ENCODE results near the gene PGAP3. TPM values are rescaled to one million over a fixed set of nuclear protein-coding genes. Genes with fewer than 3 reads are reported as not detected.

The PGAP3 gene
- total and polyA plus RNA-seq, 2 donors from 2014 or later = 33.8 to 48.5 TPM

DNA sequence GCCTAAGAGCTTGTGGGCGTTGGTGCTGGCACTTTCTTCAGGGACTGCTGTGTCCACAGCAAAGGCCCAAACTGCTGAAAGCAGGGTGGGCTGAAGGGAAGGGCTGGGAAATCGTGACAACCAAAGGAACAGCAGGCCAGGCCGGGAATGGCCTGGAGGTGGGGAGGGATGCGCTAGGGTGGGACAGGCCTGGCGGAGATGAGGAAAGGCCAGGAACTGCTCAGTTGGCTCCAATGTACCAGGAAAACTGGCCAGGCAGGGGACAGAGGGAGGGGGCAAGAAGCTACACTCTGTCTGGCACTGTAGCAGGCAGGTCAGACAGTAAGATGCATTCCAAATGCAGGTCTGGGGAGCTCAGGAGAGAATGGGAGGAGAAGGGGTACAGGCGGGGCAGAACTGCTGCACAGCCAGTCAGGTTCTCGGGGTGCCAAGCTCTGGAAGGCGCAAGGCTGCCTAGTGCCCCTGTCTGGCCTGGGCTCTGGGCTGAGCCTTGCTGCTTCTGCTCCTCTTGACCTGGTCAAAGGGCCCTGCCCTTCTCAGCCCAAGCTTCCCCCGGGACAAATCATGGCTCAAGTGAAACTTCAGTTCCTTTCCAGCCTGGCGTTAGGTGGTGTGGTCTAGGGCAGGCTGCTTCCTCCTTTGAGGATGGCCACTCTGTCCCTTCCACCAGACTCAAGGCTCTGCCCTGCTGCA, 12.3 kb downstream of the PGAP3 start:
- no peaks in the 10 kb centered on the region for H3K27me3 ChIP-seq (ENCODE audit: control insufficient read depth, insufficient read depth, low read length)
- H3K4me3 ChIP-seq (ENCODE audit: low read length in 3 of 3) = no peak overlapping the region
- intact Hi-C loops (cut with DNase I) = no loop called here
- H3K9me3 ChIP-seq (ENCODE audit: control insufficient read depth in 2 of 3, insufficient read depth in 1 of 3, low read length in 3 of 3) = no peaks in the 10 kb centered on the region
- H3K27ac ChIP-seq (ENCODE audit: low read depth in 2 of 2, low read length in 2 of 2) = peak overlapping the region; percentile 58 to 84
- H3K9ac ChIP-seq (ENCODE audit: low read length in 3 of 3) = peak overlapping the region in 1 of 3 donors; percentile 77
- peak in 1 of 5 donors; percentile 43 for DNase-seq
- TF ChIP-seq, protein P1, sequence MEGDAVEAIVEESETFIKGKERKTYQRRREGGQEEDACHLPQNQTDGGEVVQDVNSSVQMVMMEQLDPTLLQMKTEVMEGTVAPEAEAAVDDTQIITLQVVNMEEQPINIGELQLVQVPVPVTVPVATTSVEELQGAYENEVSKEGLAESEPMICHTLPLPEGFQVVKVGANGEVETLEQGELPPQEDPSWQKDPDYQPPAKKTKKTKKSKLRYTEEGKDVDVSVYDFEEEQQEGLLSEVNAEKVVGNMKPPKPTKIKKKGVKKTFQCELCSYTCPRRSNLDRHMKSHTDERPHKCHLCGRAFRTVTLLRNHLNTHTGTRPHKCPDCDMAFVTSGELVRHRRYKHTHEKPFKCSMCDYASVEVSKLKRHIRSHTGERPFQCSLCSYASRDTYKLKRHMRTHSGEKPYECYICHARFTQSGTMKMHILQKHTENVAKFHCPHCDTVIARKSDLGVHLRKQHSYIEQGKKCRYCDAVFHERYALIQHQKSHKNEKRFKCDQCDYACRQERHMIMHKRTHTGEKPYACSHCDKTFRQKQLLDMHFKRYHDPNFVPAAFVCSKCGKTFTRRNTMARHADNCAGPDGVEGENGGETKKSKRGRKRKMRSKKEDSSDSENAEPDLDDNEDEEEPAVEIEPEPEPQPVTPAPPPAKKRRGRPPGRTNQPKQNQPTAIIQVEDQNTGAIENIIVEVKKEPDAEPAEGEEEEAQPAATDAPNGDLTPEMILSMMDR (IDR thresholded peaks at IDR 0.05; ENCODE audit: borderline replicate concordance, extremely low read depth, insufficient read depth) = no peak
- peaks cover 0 to 2% (median 0%) of the 10 kb centered on the region in 3 donors for H3K36me3 ChIP-seq (ENCODE audit: control insufficient read depth in 2 of 3, insufficient read depth in 3 of 3, low read length in 3 of 3)
- H3K4me1 ChIP-seq (ENCODE audit: control insufficient read depth in 2 of 3, insufficient read depth in 2 of 3, low read depth in 1 of 3, low read length in 3 of 3) = peaks cover 0 to 58% (median 32%) of the 10 kb centered on the region in 3 donors
- FAIRE-seq = no peak

DNA sequence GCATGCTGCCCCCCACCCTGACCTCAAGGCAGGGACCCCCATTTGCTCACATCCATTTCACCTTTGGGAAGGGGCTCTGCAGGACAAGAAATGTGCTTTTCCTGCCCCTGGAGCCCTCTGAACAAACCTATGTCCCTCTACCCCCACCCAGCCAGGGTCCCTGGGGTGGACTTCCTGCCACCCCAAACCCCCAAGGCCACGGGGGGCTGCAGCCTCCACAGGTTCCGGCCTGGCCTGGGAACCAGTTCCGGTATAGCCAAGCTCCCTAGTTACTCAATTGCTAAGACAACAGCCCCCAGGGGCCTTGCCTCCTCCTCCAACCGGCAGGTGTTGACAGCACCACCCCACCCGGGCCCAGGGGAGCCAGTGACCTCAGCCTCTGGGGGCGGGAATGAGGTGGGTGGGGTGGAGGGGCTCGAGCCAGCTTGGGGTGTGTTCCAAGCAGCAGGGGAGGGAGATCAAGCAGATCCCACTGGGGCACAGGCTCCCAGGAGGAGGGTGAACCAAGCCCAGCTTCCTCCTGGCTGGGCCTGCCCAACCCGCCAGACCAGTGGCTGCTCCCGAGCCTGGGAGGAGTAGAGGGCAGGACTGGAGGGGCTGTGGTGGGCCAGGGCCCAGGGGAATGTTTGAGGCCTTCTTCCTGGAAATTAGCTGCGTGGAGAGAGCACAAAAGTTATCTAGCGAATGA, 13.0 kb downstream of the PGAP3 start:
- peaks cover 0 to 57% (median 32%) of the 10 kb centered on the region in 3 donors for H3K4me1 ChIP-seq (ENCODE audit: control insufficient read depth in 2 of 3, insufficient read depth in 2 of 3, low read depth in 1 of 3, low read length in 3 of 3)
- H3K9ac ChIP-seq (ENCODE audit: low read length in 3 of 3) = peak overlapping the region in 1 of 3 donors; percentile 77
- H3K9me3 ChIP-seq (ENCODE audit: control insufficient read depth in 2 of 3, insufficient read depth in 1 of 3, low read length in 3 of 3) = no peaks in the 10 kb centered on the region
- no peak for FAIRE-seq
- H3K36me3 ChIP-seq (ENCODE audit: control insufficient read depth in 2 of 3, insufficient read depth in 3 of 3, low read length in 3 of 3) = no peaks in the 10 kb centered on the region
- peak overlapping the region; percentile 58 to 84 for H3K27ac ChIP-seq (ENCODE audit: low read depth in 2 of 2, low read length in 2 of 2)
- intact Hi-C loops (cut with DNase I) = no loop called here
- DNase-seq = peak; percentile 82 to 95 (median 86)
- H3K27me3 ChIP-seq (ENCODE audit: control insufficient read depth, insufficient read depth, low read length) = no peaks in the 10 kb centered on the region
- no peak overlapping the region for H3K4me3 ChIP-seq (ENCODE audit: low read length in 3 of 3)
- TF ChIP-seq, protein P1 (IDR thresholded peaks at IDR 0.05; ENCODE audit: borderline replicate concordance, extremely low read depth, insufficient read depth) = no peak

DNA sequence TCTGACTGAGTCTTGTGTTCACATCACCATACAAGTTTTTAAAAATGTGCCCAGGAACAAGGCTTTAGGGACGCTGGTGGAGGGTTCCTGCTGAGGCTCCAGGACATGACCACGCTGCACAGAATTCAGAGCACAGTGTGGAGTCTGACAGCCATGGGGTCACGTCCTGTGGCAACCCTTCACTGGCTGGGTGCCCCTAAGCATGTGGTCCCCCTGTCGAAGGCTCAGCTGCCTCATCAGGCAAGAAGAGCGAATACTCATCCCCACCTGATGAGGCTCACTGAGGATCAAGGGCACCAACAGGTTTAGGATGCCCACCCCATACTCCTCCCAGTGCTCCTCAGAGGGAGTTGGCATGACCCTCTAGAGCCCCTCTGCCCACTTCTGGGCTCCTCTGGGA, 13.7 kb downstream of the PGAP3 start:
- Histone ChIP-seq H3K4me1 (ENCODE audit: control insufficient read depth in 2 of 3, insufficient read depth in 2 of 3, low read depth in 1 of 3, low read length in 3 of 3) (peaks cover 0 to 51% (median 25%) of the 10 kb centered on the region in 3 donors), H3K9me3 (ENCODE audit: control insufficient read depth in 2 of 3, insufficient read depth in 1 of 3, low read length in 3 of 3) (no peaks in the 10 kb centered on the region), H3K27me3 (ENCODE audit: control insufficient read depth, insufficient read depth, low read length) (no peaks in the 10 kb centered on the region), H3K4me3 (ENCODE audit: low read length in 3 of 3) (no peak overlapping the region), H3K27ac (ENCODE audit: low read depth in 2 of 2, low read length in 2 of 2) (peak overlapping the region; percentile 58 to 78), H3K9ac (ENCODE audit: low read length in 3 of 3) (no peak overlapping the region), H3K36me3 (ENCODE audit: control insufficient read depth in 2 of 3, insufficient read depth in 3 of 3, low read length in 3 of 3) (no peaks in the 10 kb centered on the region)
- TF ChIP-seq, protein P1 (IDR thresholded peaks at IDR 0.05; ENCODE audit: borderline replicate concordance, extremely low read depth, insufficient read depth) = no peak
- intact Hi-C loops (cut with DNase I) = no loop called here
- FAIRE-seq = no peak
- DNase-seq = no peak

Data from kidney (tissue), 14 donors.